HepG2 (cell line): ENCODE measurements around the gene IRF2. TPM values are rescaled to one million over a fixed set of nuclear protein-coding genes. Genes with fewer than 3 reads are reported as not detected.

ENCODE experiments used
- CBX1 ChIP-seq: IDR thresholded peaks from one replicate; pipeline ENCODE4 v1.6.1; 2016; ENCODE audit warnings: antibody characterized with exemption, low read depth
- CEBPG ChIP-seq: IDR thresholded peaks from 2 replicates; pipeline ENCODE4 v1.6.1; 2016
- GATAD2A ChIP-seq: IDR thresholded peaks from 2 replicates; pipeline ENCODE4 v1.6.1; 2016
- GFI1 ChIP-seq: sonication (generic); formaldehyde crosslinking; IDR thresholded peaks from 2 replicates; pipeline ENCODE4 v1.5.0; 2020; ENCODE audit warnings: missing genetic modification reagents, mild to moderate bottlenecking, borderline replicate concordance
- KDM2A ChIP-seq: sonication (generic); formaldehyde crosslinking; IDR thresholded peaks from 2 replicates; pipeline ENCODE4 v1.4.0; 2020; ENCODE audit warnings: low read depth, missing genetic modification reagents, borderline replicate concordance
- MIXL1 ChIP-seq: IDR thresholded peaks from 2 replicates; pipeline ENCODE4 v1.6.1; 2016
- SALL1 ChIP-seq: sonication (generic); formaldehyde crosslinking; IDR thresholded peaks from 2 replicates; pipeline ENCODE4 v1.8.0; 2022; ENCODE audit warnings: mild to moderate bottlenecking, missing genetic modification reagents
- SNAI1 ChIP-seq: sonication (generic); formaldehyde crosslinking; IDR thresholded peaks from 2 replicates; pipeline ENCODE4 v1.5.0; 2020; ENCODE audit warnings: mild to moderate bottlenecking, missing genetic modification reagents, borderline replicate concordance
- SOX5 ChIP-seq: IDR thresholded peaks from 2 replicates; pipeline ENCODE4 v1.6.1; 2016; ENCODE audit warnings: borderline replicate concordance
- SPEN ChIP-seq: sonication (generic); formaldehyde crosslinking; IDR thresholded peaks from 2 replicates; pipeline ENCODE4 v1.5.1; 2020; ENCODE audit warnings: low read depth, mild to moderate bottlenecking, missing genetic modification reagents
- TBX2 ChIP-seq: sonication (generic); formaldehyde crosslinking; IDR thresholded peaks from 2 replicates; pipeline ENCODE4 v1.5.0; 2020; ENCODE audit warnings: missing genetic modification reagents, mild to moderate bottlenecking, borderline replicate concordance
- ZKSCAN5 ChIP-seq: sonication (generic); formaldehyde crosslinking; IDR thresholded peaks from 2 replicates; pipeline ENCODE4 v1.5.1; 2020; ENCODE audit warnings: mild to moderate bottlenecking, missing genetic modification reagents
- ZNF230 ChIP-seq: sonication (generic); formaldehyde crosslinking; IDR thresholded peaks from 2 replicates; pipeline ENCODE4 v1.4.0; 2020; ENCODE audit warnings: mild to moderate bottlenecking, missing genetic modification reagents
- ZNF792 ChIP-seq: IDR thresholded peaks from 2 replicates; pipeline ENCODE4 v1.6.1; 2016
- polyA plus RNA-seq, 8 experiments: library from polyadenylated mRNA; depleted of rRNA in 3 of 8; stranded (reverse) in 7 of 8; unstranded in 1 of 8; fragments of >200 nt; fragmentation: Illumina TruSeq in 4 of 8; extraction: Trizol in 4 of 8; gene quantifications; 2 replicates each; pipeline versions ENCODE4 v1.2.1 to v1.2.3, GENCODE V29; 2011 to 2016; ENCODE audit warnings: low read depth in 4 of 8, missing spikeins in 1 of 8, mixed read lengths in 1 of 8; ENCODE audit not compliant: insufficient read depth in 1 of 8
- total RNA-seq, 5 experiments: library from RNA; depleted of rRNA; stranded (reverse); fragments of >200 nt; fragmentation: Illumina TruSeq; extraction: Trizol; gene quantifications; 2 replicates each; pipeline ENCODE4 v1.2.3, GENCODE V29; 2016; ENCODE audit warnings: low read depth in 1 of 5
- TF ChIP-seq, protein P1 (sequence below): sonication (generic); formaldehyde crosslinking; conservative IDR thresholded peaks from 2 replicates; pipeline ENCODE4 v1.4.0; 2020; ENCODE audit warnings: mild to moderate bottlenecking, missing genetic modification reagents, moderate library complexity
- TF ChIP-seq, protein P2 (sequence below): sonication (generic); formaldehyde crosslinking; IDR thresholded peaks from 2 replicates; pipeline ENCODE4 v1.4.0; 2020; ENCODE audit warnings: missing genetic modification reagents
- TF ChIP-seq, protein P3 (sequence below): sonication (generic); formaldehyde crosslinking; IDR thresholded peaks from 2 replicates; pipeline ENCODE4 v1.8.0; 2022; ENCODE audit warnings: mild to moderate bottlenecking, missing genetic modification reagents, moderate library complexity
- TF ChIP-seq, protein P4 (sequence below): sonication (generic); formaldehyde crosslinking; IDR thresholded peaks from 2 replicates; pipeline ENCODE4 v1.5.1; 2020; ENCODE audit warnings: mild to moderate bottlenecking, moderate library complexity, missing genetic modification reagents
- TF ChIP-seq, protein P5 (sequence below): sonication (generic); formaldehyde crosslinking; IDR thresholded peaks from 2 replicates; pipeline ENCODE4 v1.5.0; 2020; ENCODE audit warnings: mild to moderate bottlenecking, missing genetic modification reagents, borderline replicate concordance

IRF2 gene
- total and polyA plus RNA-seq, 2 of the 13 experiments (the other 11 are each of a cell fraction or from before 2014, with no cell fraction given): 15.5 to 28.8 TPM

DNA sequence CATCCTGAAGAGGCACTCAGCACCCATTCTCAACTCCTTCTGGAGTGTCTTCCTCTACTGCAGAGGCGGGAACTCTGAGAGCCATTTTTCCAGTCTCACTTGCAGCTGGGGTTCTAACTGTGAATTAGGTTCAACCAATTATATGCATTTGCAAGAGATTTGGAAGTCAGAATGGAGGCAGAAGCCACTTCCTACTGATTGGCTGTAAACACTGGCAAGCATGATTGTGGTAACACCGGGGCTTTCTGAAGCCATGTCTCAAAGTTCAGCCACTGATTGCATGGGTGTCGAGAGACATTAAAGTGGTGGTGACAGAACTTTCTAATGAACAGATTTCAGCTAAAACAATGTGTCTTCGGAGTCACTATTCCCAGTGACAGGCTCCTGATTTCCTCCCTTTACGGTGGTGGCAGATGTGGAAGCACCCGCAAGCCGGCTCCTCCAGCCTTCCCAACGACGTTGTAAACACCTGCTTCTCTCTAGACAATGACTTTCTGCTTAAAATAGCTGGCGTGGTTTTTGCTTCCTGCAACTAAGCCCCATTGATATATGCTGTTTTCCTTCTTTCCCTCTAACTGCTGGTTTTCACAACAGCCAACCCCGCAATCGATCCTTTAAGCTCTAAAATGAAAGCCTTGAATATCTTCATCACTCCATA lies 92.0 kb downstream of the IRF2 start (continued):
- peak; percentile 51; the same call in 1 of the 2 replicates for TF ChIP-seq GFI1
- TF ChIP-seq, protein P1, sequence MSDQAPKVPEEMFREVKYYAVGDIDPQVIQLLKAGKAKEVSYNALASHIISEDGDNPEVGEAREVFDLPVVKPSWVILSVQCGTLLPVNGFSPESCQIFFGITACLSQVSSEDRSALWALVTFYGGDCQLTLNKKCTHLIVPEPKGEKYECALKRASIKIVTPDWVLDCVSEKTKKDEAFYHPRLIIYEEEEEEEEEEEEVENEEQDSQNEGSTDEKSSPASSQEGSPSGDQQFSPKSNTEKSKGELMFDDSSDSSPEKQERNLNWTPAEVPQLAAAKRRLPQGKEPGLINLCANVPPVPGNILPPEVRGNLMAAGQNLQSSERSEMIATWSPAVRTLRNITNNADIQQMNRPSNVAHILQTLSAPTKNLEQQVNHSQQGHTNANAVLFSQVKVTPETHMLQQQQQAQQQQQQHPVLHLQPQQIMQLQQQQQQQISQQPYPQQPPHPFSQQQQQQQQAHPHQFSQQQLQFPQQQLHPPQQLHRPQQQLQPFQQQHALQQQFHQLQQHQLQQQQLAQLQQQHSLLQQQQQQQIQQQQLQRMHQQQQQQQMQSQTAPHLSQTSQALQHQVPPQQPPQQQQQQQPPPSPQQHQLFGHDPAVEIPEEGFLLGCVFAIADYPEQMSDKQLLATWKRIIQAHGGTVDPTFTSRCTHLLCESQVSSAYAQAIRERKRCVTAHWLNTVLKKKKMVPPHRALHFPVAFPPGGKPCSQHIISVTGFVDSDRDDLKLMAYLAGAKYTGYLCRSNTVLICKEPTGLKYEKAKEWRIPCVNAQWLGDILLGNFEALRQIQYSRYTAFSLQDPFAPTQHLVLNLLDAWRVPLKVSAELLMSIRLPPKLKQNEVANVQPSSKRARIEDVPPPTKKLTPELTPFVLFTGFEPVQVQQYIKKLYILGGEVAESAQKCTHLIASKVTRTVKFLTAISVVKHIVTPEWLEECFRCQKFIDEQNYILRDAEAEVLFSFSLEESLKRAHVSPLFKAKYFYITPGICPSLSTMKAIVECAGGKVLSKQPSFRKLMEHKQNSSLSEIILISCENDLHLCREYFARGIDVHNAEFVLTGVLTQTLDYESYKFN (CRISPR knock-in tag): peak; percentile 57
- TF ChIP-seq ZNF230 (CRISPR knock-in tag): no peak
- 0 out of 2 replicates have a peak, but pooled peaks have one; percentile 27 for TF ChIP-seq MIXL1 (CRISPR knock-in tag)
- TF ChIP-seq SPEN (CRISPR knock-in tag): 0 out of 2 replicates have a peak, but pooled peaks have one; percentile 23
- TF ChIP-seq TBX2 (CRISPR knock-in tag): peak; percentile 39; the same call in 1 of the 2 replicates
- TF ChIP-seq CBX1: no peak
- TF ChIP-seq SOX5 (CRISPR knock-in tag): peak; percentile 35; the same call in 1 of the 2 replicates
- TF ChIP-seq, protein P2, sequence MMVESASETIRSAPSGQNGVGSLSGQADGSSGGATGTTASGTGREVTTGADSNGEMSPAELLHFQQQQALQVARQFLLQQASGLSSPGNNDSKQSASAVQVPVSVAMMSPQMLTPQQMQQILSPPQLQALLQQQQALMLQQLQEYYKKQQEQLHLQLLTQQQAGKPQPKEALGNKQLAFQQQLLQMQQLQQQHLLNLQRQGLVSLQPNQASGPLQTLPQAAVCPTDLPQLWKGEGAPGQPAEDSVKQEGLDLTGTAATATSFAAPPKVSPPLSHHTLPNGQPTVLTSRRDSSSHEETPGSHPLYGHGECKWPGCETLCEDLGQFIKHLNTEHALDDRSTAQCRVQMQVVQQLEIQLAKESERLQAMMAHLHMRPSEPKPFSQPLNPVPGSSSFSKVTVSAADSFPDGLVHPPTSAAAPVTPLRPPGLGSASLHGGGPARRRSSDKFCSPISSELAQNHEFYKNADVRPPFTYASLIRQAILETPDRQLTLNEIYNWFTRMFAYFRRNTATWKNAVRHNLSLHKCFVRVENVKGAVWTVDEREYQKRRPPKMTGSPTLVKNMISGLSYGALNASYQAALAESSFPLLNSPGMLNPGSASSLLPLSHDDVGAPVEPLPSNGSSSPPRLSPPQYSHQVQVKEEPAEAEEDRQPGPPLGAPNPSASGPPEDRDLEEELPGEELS (CRISPR knock-in tag): 0 out of 2 replicates have a peak, but pooled peaks have one; percentile 20
- TF ChIP-seq ZKSCAN5 (CRISPR knock-in tag): peak; percentile 48; the same call in 1 of the 2 replicates
- TF ChIP-seq, protein P3, sequence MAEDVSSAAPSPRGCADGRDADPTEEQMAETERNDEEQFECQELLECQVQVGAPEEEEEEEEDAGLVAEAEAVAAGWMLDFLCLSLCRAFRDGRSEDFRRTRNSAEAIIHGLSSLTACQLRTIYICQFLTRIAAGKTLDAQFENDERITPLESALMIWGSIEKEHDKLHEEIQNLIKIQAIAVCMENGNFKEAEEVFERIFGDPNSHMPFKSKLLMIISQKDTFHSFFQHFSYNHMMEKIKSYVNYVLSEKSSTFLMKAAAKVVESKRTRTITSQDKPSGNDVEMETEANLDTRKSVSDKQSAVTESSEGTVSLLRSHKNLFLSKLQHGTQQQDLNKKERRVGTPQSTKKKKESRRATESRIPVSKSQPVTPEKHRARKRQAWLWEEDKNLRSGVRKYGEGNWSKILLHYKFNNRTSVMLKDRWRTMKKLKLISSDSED (CRISPR knock-in tag): no peak
- TF ChIP-seq, protein P4, sequence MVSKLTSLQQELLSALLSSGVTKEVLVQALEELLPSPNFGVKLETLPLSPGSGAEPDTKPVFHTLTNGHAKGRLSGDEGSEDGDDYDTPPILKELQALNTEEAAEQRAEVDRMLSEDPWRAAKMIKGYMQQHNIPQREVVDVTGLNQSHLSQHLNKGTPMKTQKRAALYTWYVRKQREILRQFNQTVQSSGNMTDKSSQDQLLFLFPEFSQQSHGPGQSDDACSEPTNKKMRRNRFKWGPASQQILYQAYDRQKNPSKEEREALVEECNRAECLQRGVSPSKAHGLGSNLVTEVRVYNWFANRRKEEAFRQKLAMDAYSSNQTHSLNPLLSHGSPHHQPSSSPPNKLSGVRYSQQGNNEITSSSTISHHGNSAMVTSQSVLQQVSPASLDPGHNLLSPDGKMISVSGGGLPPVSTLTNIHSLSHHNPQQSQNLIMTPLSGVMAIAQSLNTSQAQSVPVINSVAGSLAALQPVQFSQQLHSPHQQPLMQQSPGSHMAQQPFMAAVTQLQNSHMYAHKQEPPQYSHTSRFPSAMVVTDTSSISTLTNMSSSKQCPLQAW (CRISPR knock-in tag): peak; percentile 43; the same call in 1 of the 2 replicates
- peak; percentile 49; the same call in 1 of the 2 replicates for TF ChIP-seq CEBPG (CRISPR knock-in tag)
- TF ChIP-seq KDM2A: 0 out of 2 replicates have a peak, but pooled peaks have one; percentile 28
- TF ChIP-seq SNAI1 (CRISPR knock-in tag): no peak
- TF ChIP-seq, protein P5, sequence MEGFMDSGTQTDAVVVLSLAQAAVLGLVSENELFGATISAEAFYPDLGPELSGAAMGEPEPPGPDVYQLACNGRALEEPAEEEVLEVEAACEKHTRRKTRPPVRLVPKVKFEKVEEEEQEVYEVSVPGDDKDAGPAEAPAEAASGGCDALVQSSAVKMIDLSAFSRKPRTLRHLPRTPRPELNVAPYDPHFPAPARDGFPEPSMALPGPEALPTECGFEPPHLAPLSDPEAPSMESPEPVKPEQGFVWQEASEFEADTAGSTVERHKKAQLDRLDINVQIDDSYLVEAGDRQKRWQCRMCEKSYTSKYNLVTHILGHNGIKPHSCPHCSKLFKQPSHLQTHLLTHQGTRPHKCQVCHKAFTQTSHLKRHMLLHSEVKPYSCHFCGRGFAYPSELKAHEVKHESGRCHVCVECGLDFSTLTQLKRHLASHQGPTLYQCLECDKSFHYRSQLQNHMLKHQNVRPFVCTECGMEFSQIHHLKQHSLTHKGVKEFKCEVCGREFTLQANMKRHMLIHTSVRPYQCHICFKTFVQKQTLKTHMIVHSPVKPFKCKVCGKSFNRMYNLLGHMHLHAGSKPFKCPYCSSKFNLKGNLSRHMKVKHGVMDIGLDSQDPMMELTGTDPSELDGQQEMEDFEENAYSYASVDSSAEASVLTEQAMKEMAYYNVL (CRISPR knock-in tag): 0 out of 2 replicates have a peak, but pooled peaks have one; percentile 42
- TF ChIP-seq SALL1 (CRISPR knock-in tag): peak; percentile 40; the same call in 1 of the 2 replicates
- peak; percentile 10; the same call in 1 of the 2 replicates for TF ChIP-seq GATAD2A (CRISPR knock-in tag)
- TF ChIP-seq ZNF792: no peak
